ENCODE data around the gene MAP2K7.
A peak's percentile ranks its signal among the peaks of the same experiment; 100 is the strongest.

Gene MAP2K7

DNA sequence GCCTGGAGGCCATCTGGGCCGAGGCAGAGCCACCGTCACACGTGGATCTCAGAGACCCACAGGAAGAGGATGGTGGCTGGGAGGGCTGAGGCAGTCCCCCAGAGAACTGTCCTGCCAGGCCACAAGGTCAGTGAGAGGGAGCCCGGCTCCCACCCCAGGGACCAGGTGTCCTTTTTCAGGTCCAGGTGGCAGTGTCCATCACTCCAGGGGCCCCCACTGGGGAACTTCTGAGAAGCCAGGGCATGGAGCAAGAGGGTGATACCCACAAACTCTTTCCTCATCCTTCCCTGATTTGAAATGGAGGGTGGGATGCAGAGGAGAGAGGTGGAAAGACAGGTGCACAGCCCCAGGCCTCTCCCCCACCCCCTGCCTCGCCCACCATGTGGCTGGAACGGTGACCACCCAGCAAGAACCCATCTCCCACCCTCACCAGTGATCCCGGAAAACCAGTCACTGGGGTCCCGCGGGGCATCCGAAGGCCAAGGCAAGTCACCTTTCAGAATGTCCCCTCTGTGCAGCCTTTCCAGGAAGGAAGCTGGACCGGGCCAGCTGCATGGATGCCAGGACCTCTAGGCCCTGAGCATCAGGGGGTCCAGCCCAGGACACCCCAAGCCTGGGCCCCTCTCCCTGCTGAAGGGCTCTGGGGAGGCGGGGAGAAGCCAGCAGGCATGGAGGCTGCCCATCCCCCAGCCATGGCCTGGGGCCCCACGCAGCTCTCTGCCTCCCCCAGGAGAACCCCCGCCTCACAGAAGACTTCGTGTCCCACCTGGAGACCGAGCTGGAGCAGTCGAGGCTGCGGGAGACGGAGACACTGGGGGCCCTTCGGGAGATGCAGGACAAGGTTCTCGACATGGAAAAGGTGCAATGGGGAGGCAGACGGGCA, 43.6 kb upstream of the MAP2K7 start:
- TF ChIP-seq, protein P1, sequence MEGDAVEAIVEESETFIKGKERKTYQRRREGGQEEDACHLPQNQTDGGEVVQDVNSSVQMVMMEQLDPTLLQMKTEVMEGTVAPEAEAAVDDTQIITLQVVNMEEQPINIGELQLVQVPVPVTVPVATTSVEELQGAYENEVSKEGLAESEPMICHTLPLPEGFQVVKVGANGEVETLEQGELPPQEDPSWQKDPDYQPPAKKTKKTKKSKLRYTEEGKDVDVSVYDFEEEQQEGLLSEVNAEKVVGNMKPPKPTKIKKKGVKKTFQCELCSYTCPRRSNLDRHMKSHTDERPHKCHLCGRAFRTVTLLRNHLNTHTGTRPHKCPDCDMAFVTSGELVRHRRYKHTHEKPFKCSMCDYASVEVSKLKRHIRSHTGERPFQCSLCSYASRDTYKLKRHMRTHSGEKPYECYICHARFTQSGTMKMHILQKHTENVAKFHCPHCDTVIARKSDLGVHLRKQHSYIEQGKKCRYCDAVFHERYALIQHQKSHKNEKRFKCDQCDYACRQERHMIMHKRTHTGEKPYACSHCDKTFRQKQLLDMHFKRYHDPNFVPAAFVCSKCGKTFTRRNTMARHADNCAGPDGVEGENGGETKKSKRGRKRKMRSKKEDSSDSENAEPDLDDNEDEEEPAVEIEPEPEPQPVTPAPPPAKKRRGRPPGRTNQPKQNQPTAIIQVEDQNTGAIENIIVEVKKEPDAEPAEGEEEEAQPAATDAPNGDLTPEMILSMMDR (IDR thresholded peaks at IDR 0.05; ENCODE audit: extremely low read depth, missing control alignments): no peak
- DNase-seq (ENCODE audit: low spot score): no peak

GRCh38 chr19:7860714-7861618, 42.7 kb upstream of the MAP2K7 start:
- no peak for DNase-seq (ENCODE audit: low spot score)
- TF ChIP-seq, protein P1 (IDR thresholded peaks at IDR 0.05; ENCODE audit: extremely low read depth, missing control alignments): no peak

GRCh38 chr19:7861619-7862412, 41.9 kb upstream of the MAP2K7 start:
- TF ChIP-seq, protein P1 (IDR thresholded peaks at IDR 0.05; ENCODE audit: extremely low read depth, missing control alignments): no peak
- DNase-seq (ENCODE audit: low spot score): no peak

GRCh38 chr19:7862413-7862951, 41.2 kb upstream of the MAP2K7 start:
- peak; percentile 94 for DNase-seq (ENCODE audit: low spot score)

DNA sequence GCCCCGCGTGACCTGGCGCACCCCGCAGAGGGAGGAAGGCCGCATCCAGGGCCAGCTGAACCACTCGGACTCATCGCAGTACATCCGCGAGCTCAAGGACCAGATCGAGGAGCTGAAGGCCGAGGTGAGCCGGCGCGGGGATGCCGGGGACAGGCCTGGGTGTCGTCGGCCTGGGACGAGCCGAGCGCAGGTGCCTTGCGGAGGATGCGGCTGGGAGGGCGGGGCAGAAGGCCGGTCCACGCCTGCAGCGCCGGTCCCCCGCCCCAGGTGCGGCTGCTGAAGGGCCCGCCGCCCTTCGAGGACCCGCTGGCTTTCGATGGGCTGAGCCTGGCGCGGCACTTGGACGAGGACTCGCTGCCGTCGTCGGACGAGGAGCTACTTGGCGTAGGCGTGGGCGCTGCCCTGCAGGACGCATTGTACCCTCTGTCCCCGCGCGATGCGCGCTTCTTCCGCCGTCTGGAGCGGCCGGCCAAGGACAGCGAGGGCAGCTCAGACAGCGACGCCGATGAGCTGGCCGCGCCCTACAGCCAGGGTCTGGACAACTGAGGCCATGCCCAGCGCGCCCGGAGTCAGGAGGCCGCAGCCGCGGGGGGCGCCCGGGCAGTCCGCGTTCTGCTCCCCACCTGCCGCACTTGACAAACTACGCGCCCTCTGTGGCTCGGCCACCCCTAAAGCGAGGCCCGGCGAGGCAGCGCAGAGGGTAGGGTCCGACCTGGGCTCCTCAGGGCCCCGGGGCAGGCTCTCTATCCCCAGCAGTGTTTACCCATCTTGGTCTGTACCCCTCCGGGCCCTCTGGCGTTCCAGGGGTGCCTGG, 40.3 kb upstream of the MAP2K7 start:
- no peak for DNase-seq (ENCODE audit: low spot score)
- TF ChIP-seq, protein P1 (IDR thresholded peaks at IDR 0.05; ENCODE audit: extremely low read depth, missing control alignments): no peak

More at GRCh38 chr19:7862413-7862951, 41.2 kb upstream of the MAP2K7 start:
- TF ChIP-seq, protein P1 (IDR thresholded peaks at IDR 0.05; ENCODE audit: extremely low read depth, missing control alignments): no peak

GRCh38 chr19:7863971-7864689, 39.5 kb upstream of the MAP2K7 start:
- TF ChIP-seq, protein P1 (IDR thresholded peaks at IDR 0.05; ENCODE audit: extremely low read depth, missing control alignments): no peak
- no peak for DNase-seq (ENCODE audit: low spot score)

Data from GM20000 (cell line).